ENCODE measurements around the gene HPCA.

HPCA gene

GRCh38 chr1:32863218-32863880, 22.9 kb upstream of the HPCA start:
- TF ChIP-seq TCF12 (IDR thresholded peaks at IDR 0.05; ENCODE audit: low read depth) (no peak), CEBPB (IDR thresholded peaks at IDR 0.05) (no peak), RAD21 (IDR thresholded peaks at IDR 0.05; ENCODE audit: low read depth) (no peak), EGR1 (IDR thresholded peaks at IDR 0.05) (no peak), FOXM1 (IDR thresholded peaks at IDR 0.05; ENCODE audit: borderline replicate concordance, low read depth) (no peak), TEAD4 (IDR thresholded peaks at IDR 0.05) (no peak), MAX (IDR thresholded peaks at IDR 0.05) (no peak), USF1 (IDR thresholded peaks at IDR 0.05) (no peak), CREB1 (IDR thresholded peaks at IDR 0.05; ENCODE audit: low read depth) (no peak), REST (IDR thresholded peaks at IDR 0.05; ENCODE audit: low read depth) (no peak), ZBTB7A (IDR thresholded peaks at IDR 0.05; ENCODE audit: low read depth) (no peak), NFIC (IDR thresholded peaks at IDR 0.05) (no peak)

GRCh38 chr1:32863881-32864245, 22.4 kb upstream of the HPCA start:
- no peak for TF ChIP-seq CREB1 (IDR thresholded peaks at IDR 0.05; ENCODE audit: low read depth)
- TF ChIP-seq USF1 (IDR thresholded peaks at IDR 0.05) = no peak
- TF ChIP-seq FOXM1 (IDR thresholded peaks at IDR 0.05; ENCODE audit: borderline replicate concordance, low read depth) = no peak

- TF ChIP-seq YY1 (IDR thresholded peaks at IDR 0.05; ENCODE audit: low read depth) (no peak), EP300 (IDR thresholded peaks at IDR 0.05; ENCODE audit: borderline replicate concordance) (no peak), REST (IDR thresholded peaks at IDR 0.05; ENCODE audit: low read depth) (no peak), ZBTB7A (IDR thresholded peaks at IDR 0.05; ENCODE audit: low read depth) (no peak), EGR1 (IDR thresholded peaks at IDR 0.05) (no peak), TAF1 (IDR thresholded peaks at IDR 0.05; ENCODE audit: low read depth) (no peak), MAX (IDR thresholded peaks at IDR 0.05) (no peak), TEAD4 (IDR thresholded peaks at IDR 0.05) (no peak), TCF12 (IDR thresholded peaks at IDR 0.05; ENCODE audit: low read depth) (no peak), NFIC (IDR thresholded peaks at IDR 0.05) (no peak), FOXM1 (IDR thresholded peaks at IDR 0.05; ENCODE audit: borderline replicate concordance, low read depth) (no peak), CEBPB (IDR thresholded peaks at IDR 0.05) (no peak), CREB1 (IDR thresholded peaks at IDR 0.05; ENCODE audit: low read depth) (no peak), USF1 (IDR thresholded peaks at IDR 0.05) (no peak)
Measured at GRCh38 chr1:32864375-32865019, 21.8 kb upstream of the HPCA start.

- TF ChIP-seq YY1 (IDR thresholded peaks at IDR 0.05; ENCODE audit: low read depth) = no peak
- TF ChIP-seq ZBTB7A (IDR thresholded peaks at IDR 0.05; ENCODE audit: low read depth) = no peak
- TF ChIP-seq EP300 (IDR thresholded peaks at IDR 0.05; ENCODE audit: borderline replicate concordance) = no peak
- TF ChIP-seq RAD21 (IDR thresholded peaks at IDR 0.05; ENCODE audit: low read depth) = no peak
- no peak for TF ChIP-seq TAF1 (IDR thresholded peaks at IDR 0.05; ENCODE audit: low read depth)
- no peak for TF ChIP-seq REST (IDR thresholded peaks at IDR 0.05; ENCODE audit: low read depth)
- TF ChIP-seq TEAD4 (IDR thresholded peaks at IDR 0.05) = no peak
- TF ChIP-seq EGR1 (IDR thresholded peaks at IDR 0.05) = no peak
- TF ChIP-seq TCF12 (IDR thresholded peaks at IDR 0.05; ENCODE audit: low read depth) = no peak
Measured at GRCh38 chr1:32865639-32866405, 20.5 kb upstream of the HPCA start.

Data from Ishikawa (cell line).